ENCODE data around the gene APOLD1.

The APOLD1 gene

DNA sequence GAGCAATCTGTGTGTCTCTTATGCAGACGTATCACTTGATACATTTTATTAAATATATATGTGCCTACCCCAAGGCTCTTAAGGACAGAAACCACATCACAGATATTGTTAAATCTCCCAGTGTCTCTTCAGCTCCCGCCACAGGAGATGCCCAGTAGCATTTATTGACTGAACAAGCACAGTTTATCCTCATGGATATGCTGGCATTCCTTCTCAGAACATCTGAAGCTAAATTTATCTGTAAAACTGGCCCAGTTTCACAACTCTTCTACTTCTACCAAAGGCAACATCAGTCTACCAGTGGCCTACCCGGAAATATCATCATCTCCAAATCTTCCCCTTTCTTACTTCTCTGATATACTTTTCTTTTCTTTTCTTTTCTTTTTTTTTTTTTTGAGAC, 10.7 kb downstream of the APOLD1 start:
- no peak overlapping the region for H3K27ac ChIP-seq

GRCh38 chr12:12796928-12797793, 11.7 kb downstream of the APOLD1 start:
- no peak overlapping the region for H3K27ac ChIP-seq
- no peaks in the 10 kb centered on the region for H3K36me3 ChIP-seq (ENCODE audit: control insufficient read depth, insufficient read depth, low read length)
- no peak overlapping the region for H2AFZ ChIP-seq
- no peaks in the 10 kb centered on the region for H3K79me2 ChIP-seq
- no peaks in the 10 kb centered on the region for H3K27me3 ChIP-seq (ENCODE audit: control insufficient read depth, insufficient read depth, low read length)
- H3K9ac ChIP-seq: no peak overlapping the region
- H3K4me2 ChIP-seq (ENCODE audit: low read length): no peak overlapping the region
- no peaks in the 10 kb centered on the region for H3K4me1 ChIP-seq
- no peaks in the 10 kb centered on the region for H3K9me3 ChIP-seq (ENCODE audit: control insufficient read depth, low read length)
- TF ChIP-seq CTCF (IDR thresholded peaks at IDR 0.05): no peak
- no peak overlapping the region for H3K4me3 ChIP-seq (ENCODE audit: low read depth, low read length)

More for the DNA sequence above, 10.7 kb downstream of the APOLD1 start:
- Histone ChIP-seq H3K4me1 (no peaks in the 10 kb centered on the region), H3K9ac (no peak overlapping the region), H3K36me3 (ENCODE audit: control insufficient read depth, insufficient read depth, low read length) (no peaks in the 10 kb centered on the region), H3K79me2 (no peaks in the 10 kb centered on the region), H3K4me3 (ENCODE audit: low read depth, low read length) (no peak overlapping the region), H2AFZ (no peak overlapping the region), H3K9me3 (ENCODE audit: control insufficient read depth, low read length) (no peaks in the 10 kb centered on the region), H3K4me2 (ENCODE audit: low read length) (no peak overlapping the region), H3K27me3 (ENCODE audit: control insufficient read depth, insufficient read depth, low read length) (no peaks in the 10 kb centered on the region)
- no peak for TF ChIP-seq CTCF (IDR thresholded peaks at IDR 0.05)

- H3K9me3 ChIP-seq (ENCODE audit: control insufficient read depth, low read length): no peaks in the 10 kb centered on the region
- no peak overlapping the region for H3K9ac ChIP-seq
- no peak overlapping the region for H3K27ac ChIP-seq
- no peaks in the 10 kb centered on the region for H3K79me2 ChIP-seq
- H3K4me2 ChIP-seq (ENCODE audit: low read length): no peak overlapping the region
- no peak overlapping the region for H3K4me3 ChIP-seq (ENCODE audit: low read depth, low read length)
- H3K4me1 ChIP-seq: no peaks in the 10 kb centered on the region
- no peak for TF ChIP-seq CTCF (IDR thresholded peaks at IDR 0.05)
- H3K36me3 ChIP-seq (ENCODE audit: control insufficient read depth, insufficient read depth, low read length): no peaks in the 10 kb centered on the region
- H2AFZ ChIP-seq: no peak overlapping the region
- H3K27me3 ChIP-seq (ENCODE audit: control insufficient read depth, insufficient read depth, low read length): no peaks in the 10 kb centered on the region
Measured at GRCh38 chr12:12797794-12798152, 12.3 kb downstream of the APOLD1 start.

GRCh38 chr12:12798480-12798879, 13.0 kb downstream of the APOLD1 start:
- H2AFZ ChIP-seq: no peak overlapping the region
- no peak overlapping the region for H3K4me3 ChIP-seq (ENCODE audit: low read depth, low read length)
- no peaks in the 10 kb centered on the region for H3K27me3 ChIP-seq (ENCODE audit: control insufficient read depth, insufficient read depth, low read length)
- no peak overlapping the region for H3K9ac ChIP-seq
- no peaks in the 10 kb centered on the region for H3K4me1 ChIP-seq
- H3K4me2 ChIP-seq (ENCODE audit: low read length): no peak overlapping the region
- H3K27ac ChIP-seq: no peak overlapping the region
- H3K79me2 ChIP-seq: no peaks in the 10 kb centered on the region
- no peaks in the 10 kb centered on the region for H3K36me3 ChIP-seq (ENCODE audit: control insufficient read depth, insufficient read depth, low read length)
- no peaks in the 10 kb centered on the region for H3K9me3 ChIP-seq (ENCODE audit: control insufficient read depth, low read length)
- TF ChIP-seq CTCF (IDR thresholded peaks at IDR 0.05): no peak

All from parathyroid adenoma (tissue), 2 donors.